COR-L47 (cell line): ENCODE measurements around the gene HNRNPH3.
"Not testable (repeated sequence)": the region's sequence is repeated elsewhere in the genome, so short reads cannot be mapped to it uniquely, and the experiment has no call there.

ENCODE experiments used
- DNase-seq: peaks from one replicate; lab custom pipeline; 2025; lab: John Stamatoyannopoulos, UW

The HNRNPH3 gene

GRCh38 chr10:68331455-68332258 lies at the start of gene HNRNPH3:
Gene HNRNPH3 (plus strand): TSS chr10:68332064. CDS start chr10:68337222, 5,158 bp downstream.
- peak; percentile 91 for DNase-seq

- DNase-seq: no peak
Measured at GRCh38 chr10:68284062-68285001, 47.5 kb upstream of the HNRNPH3 start.

- no peak for DNase-seq
Measured at GRCh38 chr10:68288717-68289116, 43.1 kb upstream of the HNRNPH3 start.

- DNase-seq: no peak
Measured at GRCh38 chr10:68290736-68291135, 41.1 kb upstream of the HNRNPH3 start.

GRCh38 chr10:68296843-68297663 lies 34.8 kb upstream of the HNRNPH3 start:
- no peak for DNase-seq

- DNase-seq: no peak
Measured at GRCh38 chr10:68301301-68301700, 30.6 kb upstream of the HNRNPH3 start.

GRCh38 chr10:68301790-68302502 lies 29.9 kb upstream of the HNRNPH3 start:
- DNase-seq: peak; percentile 0

- no peak for DNase-seq
Measured at GRCh38 chr10:68302503-68302823, 29.4 kb upstream of the HNRNPH3 start.

- no peak for DNase-seq
Measured at GRCh38 chr10:68302871-68303270, 29.0 kb upstream of the HNRNPH3 start.

- DNase-seq: no peak
Measured at GRCh38 chr10:68303849-68304412, 27.9 kb upstream of the HNRNPH3 start.

- no peak for DNase-seq
Measured at GRCh38 chr10:68305854-68306253, 26.0 kb upstream of the HNRNPH3 start.

- no peak for DNase-seq
Measured at GRCh38 chr10:68310531-68310930, 21.3 kb upstream of the HNRNPH3 start.

GRCh38 chr10:68314930-68315329 lies 16.9 kb upstream of the HNRNPH3 start:
- DNase-seq: not testable (repeated sequence)

GRCh38 chr10:68315582-68315981 lies 16.3 kb upstream of the HNRNPH3 start:
- no peak for DNase-seq

GRCh38 chr10:68318331-68319059 lies 13.4 kb upstream of the HNRNPH3 start:
- DNase-seq: no peak

- DNase-seq: not testable (repeated sequence)
Measured at GRCh38 chr10:68324396-68324795, 7.5 kb upstream of the HNRNPH3 start.

GRCh38 chr10:68327889-68328786 lies 3.7 kb upstream of the HNRNPH3 start:
- no peak for DNase-seq

GRCh38 chr10:68329506-68329861 lies 2.4 kb upstream of the HNRNPH3 start:
- DNase-seq: no peak

- no peak for DNase-seq
Measured at GRCh38 chr10:68330852-68331454, 911 bp upstream of the HNRNPH3 start.
